Activated naive CD4-positive, alpha-beta T cell treated with anti-CD3 and anti-CD28 coated beads for 36 hours (primary cell): ENCODE data around the gene JAKMIP2. TPM values are rescaled to one million over a fixed set of nuclear protein-coding genes. Genes with fewer than 3 reads are reported as not detected.

Experiments
- CTCF ChIA-PET: fragments of 350-600 bp; sonication (Branson Sonifier 250); formaldehyde crosslinking; loops from one replicate; lab custom pipeline; 2021; ENCODE audit warnings: antibody characterized with exemption; lab: Charles Lee
- DNase-seq: peaks from one replicate; pipeline ENCODE4 v3.0.0-alpha.2; 2020
- H3K27ac Mint-ChIP-seq: one replicate; pipeline ENCODE4 v1.8.0; 2021; ENCODE audit warnings: mild to moderate bottlenecking, mixed read lengths
- H3K27me3 Mint-ChIP-seq: one replicate; pipeline ENCODE4 v1.8.0; 2021; ENCODE audit warnings: low read depth, mixed read lengths
- H3K36me3 Mint-ChIP-seq: one replicate; pipeline ENCODE4 v1.8.0; 2021; ENCODE audit warnings: low read depth, mixed read lengths
- H3K4me1 Mint-ChIP-seq: one replicate; pipeline ENCODE4 v1.8.0; 2021; ENCODE audit warnings: low read depth, mixed read lengths
- H3K4me3 Mint-ChIP-seq: one replicate; pipeline ENCODE4 v1.8.0; 2021; ENCODE audit warnings: mild to moderate bottlenecking, moderate library complexity, mixed read lengths
- H3K9me3 Mint-ChIP-seq: one replicate; pipeline ENCODE4 v1.8.0; 2021; ENCODE audit warnings: mixed read lengths
- intact Hi-C: fragments of 100-400 bp; cut with micrococcal nuclease; formaldehyde crosslinking; loops from one replicate; pipeline ENCODE4 v1.15.1; 2023
- total RNA-seq, 2 experiments: library from RNA; stranded (reverse); gene quantifications; one replicate each; pipeline ENCODE4 v1.2.3, GENCODE V29; 2021

The JAKMIP2 gene
- total RNA-seq, 2 experiments from 2014 or later = 0.14 to 0.17 TPM

- no peak overlapping the region for H3K4me3 Mint-ChIP-seq
- DNase-seq = no peak
- peaks cover 4% of the 10 kb centered on the region for H3K4me1 Mint-ChIP-seq
- intact Hi-C loops = no loop called here
- peaks cover 18% of the 10 kb centered on the region for H3K27me3 Mint-ChIP-seq
- H3K36me3 Mint-ChIP-seq = no peaks in the 10 kb centered on the region
- no peak overlapping the region for H3K27ac Mint-ChIP-seq
- CTCF ChIA-PET = no interaction called here
- H3K9me3 Mint-ChIP-seq = no peaks in the 10 kb centered on the region
Measured at GRCh38 chr5:147784146-147784987, 1.8 kb upstream of the JAKMIP2 start.

- Mint-ChIP-seq H3K9me3 (peaks cover 3% of the 10 kb centered on the region), H3K36me3 (no peaks in the 10 kb centered on the region), H3K4me3 (no peak overlapping the region), H3K4me1 (peaks cover 4% of the 10 kb centered on the region), H3K27ac (no peak overlapping the region), H3K27me3 (peaks cover 18% of the 10 kb centered on the region)
- no peak for DNase-seq
- CTCF ChIA-PET = no interaction called here
- intact Hi-C loops = no loop called here
Measured at GRCh38 chr5:147780924-147781573, 1.5 kb downstream of the JAKMIP2 start.

- Mint-ChIP-seq H3K27me3 (peaks cover 18% of the 10 kb centered on the region), H3K4me3 (no peak overlapping the region), H3K27ac (no peak overlapping the region), H3K9me3 (peaks cover 3% of the 10 kb centered on the region), H3K36me3 (peaks cover 2% of the 10 kb centered on the region), H3K4me1 (peaks cover 4% of the 10 kb centered on the region)
- DNase-seq = no peak
- CTCF ChIA-PET = no interaction called here
- intact Hi-C loops = no loop called here
Measured at GRCh38 chr5:147779694-147780093, 2.8 kb downstream of the JAKMIP2 start.

- Mint-ChIP-seq H3K27me3 (peaks cover 5% of the 10 kb centered on the region), H3K36me3 (peaks cover 2% of the 10 kb centered on the region), H3K4me1 (peaks cover 1% of the 10 kb centered on the region), H3K4me3 (no peak overlapping the region), H3K9me3 (peaks cover 3% of the 10 kb centered on the region), H3K27ac (no peak overlapping the region)
- CTCF ChIA-PET = no interaction called here
- no peak for DNase-seq
- intact Hi-C loops = no loop called here
Measured at GRCh38 chr5:147776989-147777388, 5.5 kb downstream of the JAKMIP2 start.

GRCh38 chr5:147773587-147773986 lies 8.9 kb downstream of the JAKMIP2 start:
- DNase-seq = no peak
- Mint-ChIP-seq H3K4me3 (no peak overlapping the region), H3K36me3 (peaks cover 2% of the 10 kb centered on the region), H3K27me3 (no peaks in the 10 kb centered on the region), H3K27ac (no peak overlapping the region), H3K9me3 (peaks cover 3% of the 10 kb centered on the region), H3K4me1 (no peaks in the 10 kb centered on the region)
- CTCF ChIA-PET = no interaction called here
- intact Hi-C loops = no loop called here

GRCh38 chr5:147773139-147773538 lies 9.4 kb downstream of the JAKMIP2 start:
- Mint-ChIP-seq H3K27me3 (no peaks in the 10 kb centered on the region), H3K4me3 (no peak overlapping the region), H3K4me1 (no peaks in the 10 kb centered on the region), H3K36me3 (peaks cover 2% of the 10 kb centered on the region), H3K9me3 (peaks cover 3% of the 10 kb centered on the region), H3K27ac (no peak overlapping the region)
- CTCF ChIA-PET = no interaction called here
- intact Hi-C loops = no loop called here
- DNase-seq = no peak

- Mint-ChIP-seq H3K36me3 (no peaks in the 10 kb centered on the region), H3K9me3 (no peaks in the 10 kb centered on the region), H3K4me1 (no peaks in the 10 kb centered on the region), H3K27ac (no peak overlapping the region), H3K27me3 (no peaks in the 10 kb centered on the region), H3K4me3 (no peak overlapping the region)
- intact Hi-C loops = no loop called here
- CTCF ChIA-PET = no interaction called here
- DNase-seq = no peak
Measured at GRCh38 chr5:147767048-147767447, 15.5 kb downstream of the JAKMIP2 start.

- Mint-ChIP-seq H3K4me1 (no peaks in the 10 kb centered on the region), H3K27me3 (no peaks in the 10 kb centered on the region), H3K36me3 (no peaks in the 10 kb centered on the region), H3K4me3 (no peak overlapping the region), H3K9me3 (no peaks in the 10 kb centered on the region), H3K27ac (no peak overlapping the region)
- DNase-seq = no peak
- intact Hi-C loops = no loop called here
- CTCF ChIA-PET = no interaction called here
Measured at GRCh38 chr5:147763791-147764525, 18.6 kb downstream of the JAKMIP2 start.

GRCh38 chr5:147760086-147760875 lies 22.2 kb downstream of the JAKMIP2 start:
- H3K27ac Mint-ChIP-seq = no peak overlapping the region
- no peaks in the 10 kb centered on the region for H3K9me3 Mint-ChIP-seq
- DNase-seq = no peak
- CTCF ChIA-PET = interaction anchor here (0.6 kb wide), 1 partner anchor 133 kb away, joined by 3 read pairs; no protein-coding TSS in a partner anchor
- intact Hi-C loops = no loop called here
- H3K27me3 Mint-ChIP-seq = no peaks in the 10 kb centered on the region
- no peaks in the 10 kb centered on the region for H3K36me3 Mint-ChIP-seq
- no peak overlapping the region for H3K4me3 Mint-ChIP-seq
- no peaks in the 10 kb centered on the region for H3K4me1 Mint-ChIP-seq

- Mint-ChIP-seq H3K9me3 (no peaks in the 10 kb centered on the region), H3K27ac (no peak overlapping the region), H3K27me3 (no peaks in the 10 kb centered on the region), H3K4me3 (no peak overlapping the region), H3K36me3 (no peaks in the 10 kb centered on the region), H3K4me1 (no peaks in the 10 kb centered on the region)
- CTCF ChIA-PET = no interaction called here
- DNase-seq = no peak
- intact Hi-C loops = no loop called here
Measured at GRCh38 chr5:147759441-147759840, 23.1 kb downstream of the JAKMIP2 start.

GRCh38 chr5:147756566-147756965 lies 26.0 kb downstream of the JAKMIP2 start:
- no peak overlapping the region for H3K4me3 Mint-ChIP-seq
- DNase-seq = no peak
- CTCF ChIA-PET = no interaction called here
- peaks cover 2% of the 10 kb centered on the region for H3K27me3 Mint-ChIP-seq
- no peak overlapping the region for H3K27ac Mint-ChIP-seq
- H3K9me3 Mint-ChIP-seq = no peaks in the 10 kb centered on the region
- intact Hi-C loops = no loop called here
- no peaks in the 10 kb centered on the region for H3K36me3 Mint-ChIP-seq
- H3K4me1 Mint-ChIP-seq = no peaks in the 10 kb centered on the region
